HepG2 (cell line): ENCODE measurements around the gene TRIM28. TPM values are rescaled to one million over a fixed set of nuclear protein-coding genes. Genes with fewer than 3 reads are reported as not detected.

ENCODE experiments used
- ATAC-seq: fragments of 200-7000 bp; cut with Tn5 transposase; 3 replicates; pipeline ENCODE4 v1.9.1; 2020; ENCODE audit warnings: mild to moderate bottlenecking, moderate library complexity
- BruUV-seq: library from RNA; stranded (reverse); fragments of 400-500 nt; replicated peaks from 2 replicates; lab custom pipeline; 2021; lab: Mats Ljungman, UMichigan
- CTCF ChIA-PET: fragments of 300-600 bp; formaldehyde crosslinking; extraction: SDS; loops from one replicate; lab custom pipeline; 2021; ENCODE audit warnings: low total read pairs, inconsistent platforms, low intra/inter-chr PET ratio; lab: Yijun Ruan, JAX
- POLR2A ChIA-PET: fragments of 350-600 bp; sonication (Branson Sonifier 250); formaldehyde crosslinking; loops from one replicate; lab custom pipeline; 2020; ENCODE audit warnings: antibody characterized with exemption, inconsistent platforms; lab: Yijun Ruan, JAX
- DNase-seq: peaks from one replicate; pipeline ENCODE4 v3.0.0-alpha.2; 2015; ENCODE audit warnings: low spot score
- FAIRE-seq: peaks from 3 replicates; lab custom pipeline; 2011; peaks lifted over from hg19 to GRCh38; lab: Jason Lieb, UNC
- H2AFZ ChIP-seq: one replicate; pipeline ENCODE4 v1.6.1; 2011; ENCODE audit warnings: low read length, inconsistent platforms
- H3K27ac ChIP-seq: fragments of 300-600 bp; 3 replicates; pipeline ENCODE4 v1.8.0; 2011; ENCODE audit warnings: mixed run types, mild to moderate bottlenecking, mixed read lengths, low read length, inconsistent platforms; ENCODE audit not compliant: insufficient read depth; ENCODE audit errors: extremely low read length
- H3K27me3 ChIP-seq, 2 experiments: fragments of 200-600 bp in 1 of 2; 2 replicates in 1 of 2; 3 replicates in 1 of 2; pipeline versions ENCODE4 v1.6.0 to v1.8.0; 2011; ENCODE audit warnings: low read length in 2 of 2, mild to moderate bottlenecking in 2 of 2, moderate library complexity in 2 of 2, inconsistent platforms in 1 of 2; ENCODE audit not compliant: insufficient read depth in 2 of 2, control insufficient read depth in 1 of 2
- H3K36me3 ChIP-seq, 2 experiments: fragments of 200-600 bp in 1 of 2; replicated peaks in 1 of 2; 2 replicates in 1 of 2; 3 replicates in 1 of 2; pipeline versions ENCODE4 v1.5.1 to v1.8.0; 2011; ENCODE audit warnings: low read length in 2 of 2, inconsistent platforms in 1 of 2; ENCODE audit not compliant: insufficient read depth in 2 of 2, control insufficient read depth in 1 of 2
- H3K4me1 ChIP-seq: 2 replicates; pipeline ENCODE4 v1.5.1; 2012; ENCODE audit warnings: low read length, inconsistent platforms; ENCODE audit not compliant: insufficient read depth
- H3K4me2 ChIP-seq: 2 replicates; pipeline ENCODE4 v1.6.0; 2011; ENCODE audit warnings: low read depth, low read length, inconsistent platforms
- H3K4me3 ChIP-seq, 3 experiments: fragments of 200-600 bp in 1 of 3; sonication (generic), shearing (Covaris generic) in 1 of 3; replicated peaks in 1 of 3; 2 replicates each; pipeline ENCODE4 v1.5.1; 2011 to 2016; ENCODE audit warnings: low read length in 3 of 3, inconsistent platforms in 2 of 3, low read depth in 2 of 3, mild to moderate bottlenecking in 2 of 3, control low read depth in 1 of 3, mixed read lengths in 1 of 3; ENCODE audit not compliant: insufficient read depth in 1 of 3
- H3K79me2 ChIP-seq: one replicate; pipeline ENCODE4 v1.6.1; 2011; ENCODE audit warnings: low read length, inconsistent platforms; ENCODE audit not compliant: insufficient read depth
- H3K9ac ChIP-seq: 2 replicates; pipeline ENCODE4 v1.6.0; 2011; ENCODE audit warnings: mild to moderate bottlenecking, low read depth, low read length, inconsistent platforms; ENCODE audit not compliant: insufficient read depth
- H3K9me3 ChIP-seq: 2 replicates; pipeline ENCODE4 v1.5.1; 2012; ENCODE audit warnings: mild to moderate bottlenecking, low read length
- H4K20me1 ChIP-seq: 2 replicates; pipeline ENCODE4 v1.6.0; 2011; ENCODE audit warnings: inconsistent platforms, mild to moderate bottlenecking, low read length, moderate library complexity; ENCODE audit not compliant: insufficient read depth
- DMTF1 ChIP-seq: sonication (generic); formaldehyde crosslinking; IDR thresholded peaks from 2 replicates; pipeline ENCODE4 v1.4.0; 2020; ENCODE audit warnings: mild to moderate bottlenecking, missing genetic modification reagents
- ELF4 ChIP-seq: sonication (generic); formaldehyde crosslinking; IDR thresholded peaks from 2 replicates; pipeline ENCODE4 v1.5.0; 2020; ENCODE audit warnings: missing genetic modification reagents, mild to moderate bottlenecking, moderate library complexity, borderline replicate concordance
- GATAD2A ChIP-seq: IDR thresholded peaks from 2 replicates; pipeline ENCODE4 v1.6.1; 2016
- HNRNPK ChIP-seq: fragments of 200-400 bp; formaldehyde crosslinking; IDR thresholded peaks from 2 replicates; pipeline ENCODE4 v1.6.1; 2018; ENCODE audit warnings: low read length, low read depth, moderate library complexity, mild to moderate bottlenecking; ENCODE audit not compliant: poor library complexity, severe bottlenecking
- NCOA1 ChIP-seq: sonication (generic); formaldehyde crosslinking; IDR thresholded peaks from 2 replicates; pipeline ENCODE4 v1.9.0; 2021; ENCODE audit warnings: missing genetic modification reagents
- NR0B2 ChIP-seq: sonication (generic); formaldehyde crosslinking; IDR thresholded peaks from 2 replicates; pipeline ENCODE4 v1.4.0; 2020; ENCODE audit warnings: mild to moderate bottlenecking, missing genetic modification reagents
- NR2F6 ChIP-seq, 2 experiments: IDR thresholded peaks; 2 replicates each; pipeline ENCODE4 v1.6.1; 2016; ENCODE audit warnings: antibody characterized with exemption in 1 of 2, mild to moderate bottlenecking in 1 of 2
- PCBP1 ChIP-seq: fragments of 200-400 bp; formaldehyde crosslinking; IDR thresholded peaks from 2 replicates; pipeline ENCODE4 v1.6.1; 2017; ENCODE audit warnings: mild to moderate bottlenecking, low read depth, low read length, borderline replicate concordance
- PHF5A ChIP-seq: IDR thresholded peaks from one replicate; pipeline ENCODE4 v1.6.1; 2018; ENCODE audit warnings: low read depth, missing genetic modification reagents; ENCODE audit not compliant: unreplicated experiment
- TAF1 ChIP-seq: sonication (generic); formaldehyde crosslinking; IDR thresholded peaks from 2 replicates; pipeline ENCODE4 v1.4.0; 2020; ENCODE audit warnings: missing genetic modification reagents
- UBTF ChIP-seq: sonication (generic); formaldehyde crosslinking; IDR thresholded peaks from 2 replicates; pipeline ENCODE4 v1.4.0; 2020; ENCODE audit warnings: mild to moderate bottlenecking, missing genetic modification reagents
- ZC3H13 ChIP-seq: sonication (generic); formaldehyde crosslinking; IDR thresholded peaks from 2 replicates; pipeline ENCODE4 v1.8.1; 2023; ENCODE audit warnings: mild to moderate bottlenecking, missing genetic modification reagents, moderate library complexity
- ZFP91 ChIP-seq: sonication (generic); formaldehyde crosslinking; IDR thresholded peaks from 2 replicates; pipeline ENCODE4 v1.9.0; 2022; ENCODE audit warnings: missing genetic modification reagents, mild to moderate bottlenecking, borderline replicate concordance
- ZNF256 ChIP-seq: sonication (generic); formaldehyde crosslinking; conservative IDR thresholded peaks from 2 replicates; pipeline ENCODE4 v1.4.0; 2020; ENCODE audit warnings: missing genetic modification reagents
- ZNF672 ChIP-seq: sonication (generic); formaldehyde crosslinking; IDR thresholded peaks from 2 replicates; pipeline ENCODE4 v1.8.1; 2022; ENCODE audit warnings: missing genetic modification reagents
- ZSCAN31 ChIP-seq: sonication (generic); formaldehyde crosslinking; IDR thresholded peaks from 2 replicates; pipeline ENCODE4 v1.5.0; 2020; ENCODE audit warnings: low read depth, mild to moderate bottlenecking, missing genetic modification reagents
- WGBS: methylation state at CpG from one replicate; pipeline ENCODE4 v1.1.6; 2017; ENCODE audit warnings: low lambda C conversion rate; 5-methylcytosine and 5-hydroxymethylcytosine counted together
- in situ Hi-C: cut with HindIII; loops from 2 replicates; pipeline ENCODE4 v1.10.0; 2017; ENCODE audit warnings: low pct_unique_long_range_greater_than_20kb; ENCODE audit not compliant: extremely low pct_ligation_motif_present
- intact Hi-C: fragments of 100-400 bp; cut with micrococcal nuclease; formaldehyde crosslinking; loops from one replicate; pipeline ENCODE4 v1.10.0; 2022; ENCODE audit not compliant: unreplicated experiment
- polyA plus RNA-seq, 8 experiments: library from polyadenylated mRNA; depleted of rRNA in 3 of 8; stranded (reverse) in 7 of 8; unstranded in 1 of 8; fragments of >200 nt; fragmentation: Illumina TruSeq in 4 of 8; extraction: Trizol in 4 of 8; gene quantifications; 2 replicates each; pipeline versions ENCODE4 v1.2.1 to v1.2.3, GENCODE V29; 2011 to 2016; ENCODE audit warnings: low read depth in 4 of 8, missing spikeins in 1 of 8, mixed read lengths in 1 of 8; ENCODE audit not compliant: insufficient read depth in 1 of 8
- total RNA-seq, 5 experiments: library from RNA; depleted of rRNA; stranded (reverse); fragments of >200 nt; fragmentation: Illumina TruSeq; extraction: Trizol; gene quantifications; 2 replicates each; pipeline ENCODE4 v1.2.3, GENCODE V29; 2016; ENCODE audit warnings: low read depth in 1 of 5

TRIM28 gene
- total and polyA plus RNA-seq, 2 of the 13 experiments (the other 11 are each of a cell fraction or from before 2014, with no cell fraction given) = 361 to 439 TPM

GRCh38 chr19:58572818-58573657, 29.2 kb downstream of the TRIM28 start, which contains the start of gene MZF1:
Gene MZF1 (minus strand): TSS chr19:58573335. CDS start chr19:58571389, 1,946 bp downstream.
- peak; percentile 93 for FAIRE-seq
- peak within 1 kb of the TSS; percentile 80 to 86 (median 82) for H3K4me3 ChIP-seq
- no peaks in the 10 kb centered on the region; a peak in 2 of 5 replicates for H3K36me3 ChIP-seq
- WGBS = under 1% methylated on average over 38 of the region's 75 CpGs
- DNase-seq = peak; percentile 99
- no peaks in the 10 kb centered on the region for H3K9me3 ChIP-seq
- peak within 1 kb of the TSS; percentile 89 for H3K9ac ChIP-seq
- BruUV-seq = no TSS peak
- intact Hi-C loops (no loop called here), in situ Hi-C loops (no loop called here)
- no peaks in the 10 kb centered on the region for H4K20me1 ChIP-seq
- CTCF ChIA-PET = no interaction called here
- peak; percentile 74 for ATAC-seq
- peaks cover 4% of the 10 kb centered on the region for H3K79me2 ChIP-seq
- peaks cover 24% of the 10 kb centered on the region for H3K4me1 ChIP-seq
- no peaks in the 10 kb centered on the region for H3K27me3 ChIP-seq
- H2AFZ ChIP-seq = no peak within 1 kb of the TSS
- peak within 1 kb of the TSS; percentile 91 for H3K4me2 ChIP-seq
- POLR2A ChIA-PET = interaction anchor here (0.6 to 3.0 kb wide), 6 partner anchors 14 to 61 kb away, joined by 3 to 36 read pairs (median 4); partner anchors contain the start of genes SLC27A5, TRIM28, UBE2M and ZBTB45
- H3K27ac ChIP-seq = peak within 1 kb of the TSS; percentile 93
- TF ChIP-seq GATAD2A (no peak; the same call in 1 of the 2 replicates), HNRNPK (peak; percentile 65), NR2F6 (IDR thresholded peaks at IDR 0.05) (no peak), NR2F6 (CRISPR knock-in tag; IDR thresholded peaks at IDR 0.05) (no peak), DMTF1 (CRISPR knock-in tag) (no peak), NR0B2 (CRISPR knock-in tag) (0 out of 2 replicates have a peak, but pooled peaks have one; percentile 27), NCOA1 (CRISPR knock-in tag) (no peak), TAF1 (CRISPR knock-in tag) (peak; percentile 60; the same call in 1 of the 2 replicates), ZC3H13 (CRISPR knock-in tag) (peak; percentile 93), ZNF256 (CRISPR knock-in tag) (no peak), ZFP91 (peak; percentile 94), ZSCAN31 (peak; percentile 72; the same call in 1 of the 2 replicates), PCBP1 (0 out of 2 replicates have a peak, but pooled peaks have one; percentile 66), PHF5A (CRISPR knock-in tag) (peak; percentile 56), UBTF (CRISPR knock-in tag) (0 out of 2 replicates have a peak, but pooled peaks have one; percentile 15), ELF4 (CRISPR knock-in tag) (peak; percentile 82; the same call in 1 of the 2 replicates), ZNF672 (CRISPR knock-in tag) (0 out of 2 replicates have a peak, but pooled peaks have one; percentile 55)
